Measurements from ENCODE around the gene CRYGN.

Gene CRYGN

DNA sequence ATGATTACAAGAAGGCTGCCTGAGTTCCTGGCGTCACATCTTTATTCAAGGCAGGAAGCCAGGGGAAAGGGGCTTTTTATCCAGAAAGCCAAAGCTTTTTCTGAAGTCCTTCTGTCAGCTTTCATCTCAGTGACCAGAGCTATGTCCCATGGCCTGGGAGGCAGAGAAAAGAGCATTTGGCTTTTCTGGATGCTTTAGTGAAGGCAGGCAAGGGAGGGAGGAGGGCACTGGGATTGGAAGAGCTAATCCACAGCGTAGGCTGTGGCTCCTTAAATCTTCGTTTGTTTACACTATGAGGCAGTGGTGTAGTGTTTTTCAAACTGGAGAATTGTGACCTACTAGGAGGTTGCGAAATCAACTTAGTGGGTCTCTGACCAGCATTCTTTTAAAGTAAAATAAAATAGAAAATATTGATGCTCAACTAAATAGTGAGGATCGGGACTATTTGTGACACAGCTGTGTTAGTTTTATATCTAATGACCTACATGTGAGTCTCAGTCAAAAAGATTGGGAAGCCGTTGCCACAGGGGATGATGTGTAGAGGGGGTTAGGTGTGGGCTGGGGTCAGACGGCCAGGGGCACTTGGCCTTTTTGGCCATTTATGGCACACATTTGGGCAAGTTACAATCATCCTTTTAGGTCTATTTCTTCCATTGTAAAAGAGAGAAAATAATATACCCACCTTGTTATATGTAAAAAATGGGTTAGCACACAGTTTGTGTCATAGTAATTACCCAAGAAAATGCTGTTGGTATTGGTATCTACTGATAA lies 14.1 kb downstream of the CRYGN start:
- no peak for DNase-seq

GRCh38 chr7:151424799-151425198 lies 15.1 kb downstream of the CRYGN start:
- DNase-seq: no peak

DNA sequence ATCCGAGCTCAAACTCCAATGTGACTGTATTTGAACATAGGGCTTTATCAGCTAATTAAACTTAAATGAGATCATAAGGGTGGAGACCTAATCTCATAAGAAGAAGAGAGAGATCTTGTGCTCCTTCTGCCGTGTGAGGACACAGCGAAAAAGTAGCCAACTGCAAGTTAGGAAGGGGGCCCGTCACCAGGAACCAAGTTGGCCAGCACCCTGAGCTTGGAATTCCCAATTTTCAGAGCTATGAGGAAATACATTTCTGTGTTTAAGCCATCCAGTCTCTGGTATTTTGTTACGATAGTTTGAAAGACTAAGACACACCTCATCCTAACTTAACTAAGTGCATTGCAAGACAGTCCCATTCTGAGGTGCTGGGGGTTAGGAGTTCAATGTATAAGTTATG lies 16.0 kb downstream of the CRYGN start:
- DNase-seq: no peak

- DNase-seq: no peak
These were observed 16.7 kb downstream of the CRYGN start for GRCh38 chr7:151423226-151423625.

- no peak for DNase-seq
These were observed 17.7 kb downstream of the CRYGN start for GRCh38 chr7:151422212-151422611.

- DNase-seq: no peak
These were observed 19.8 kb downstream of the CRYGN start for GRCh38 chr7:151420144-151420543.

DNA sequence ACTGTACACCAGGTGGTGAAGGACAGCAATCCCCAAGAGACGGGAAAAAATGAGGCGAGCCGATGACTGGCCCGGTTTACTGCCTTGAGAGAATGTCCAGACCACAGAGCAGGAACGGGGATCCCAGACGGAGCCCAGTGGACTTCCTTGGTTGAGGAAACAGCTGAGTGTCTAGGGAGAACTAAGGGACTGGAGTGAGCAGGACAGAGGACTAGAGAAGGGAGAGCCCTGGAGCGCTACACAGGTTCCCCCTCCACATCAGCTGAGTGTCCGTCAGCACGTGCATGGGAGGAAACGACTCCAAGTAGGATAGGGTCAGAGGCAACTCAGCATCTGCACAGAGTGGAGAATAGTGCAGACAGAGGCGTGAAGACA lies 23.0 kb downstream of the CRYGN start:
- no peak for DNase-seq

GRCh38 chr7:151416112-151416940 lies 23.6 kb downstream of the CRYGN start:
- no peak for DNase-seq

DNA sequence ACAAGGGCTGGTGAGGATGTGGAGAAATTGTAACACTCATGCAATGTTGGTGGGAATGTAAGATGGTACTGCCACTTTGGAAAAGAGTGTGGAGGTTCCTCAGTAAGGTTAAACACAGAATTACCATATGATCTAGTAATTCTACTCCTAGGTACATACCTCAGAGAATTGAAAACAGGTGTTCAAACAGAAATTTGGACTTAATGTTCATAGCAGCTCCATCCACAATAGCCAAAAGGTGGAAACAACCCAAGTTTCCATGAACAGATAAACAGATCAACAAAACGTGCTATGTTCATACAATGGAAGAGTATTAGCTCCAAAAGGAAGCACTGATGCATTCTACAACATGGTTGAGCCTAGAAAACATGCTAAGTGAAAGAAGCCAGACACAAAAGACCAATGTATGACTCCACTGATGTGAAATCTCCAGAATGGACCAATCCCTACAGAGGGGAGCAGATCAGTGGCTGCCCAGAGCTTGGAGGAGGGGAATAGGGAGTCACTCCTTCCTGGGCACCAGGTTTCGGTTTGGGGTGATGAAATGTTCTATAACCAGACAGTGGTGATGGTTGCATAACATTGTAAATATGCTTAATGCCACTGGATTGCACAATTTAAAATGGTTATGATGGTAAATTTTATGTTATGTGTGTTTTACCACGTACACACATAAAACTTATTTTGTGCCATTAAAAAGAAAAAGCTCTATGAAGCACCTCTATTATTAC lies 24.4 kb downstream of the CRYGN start:
- no peak for DNase-seq

DNA sequence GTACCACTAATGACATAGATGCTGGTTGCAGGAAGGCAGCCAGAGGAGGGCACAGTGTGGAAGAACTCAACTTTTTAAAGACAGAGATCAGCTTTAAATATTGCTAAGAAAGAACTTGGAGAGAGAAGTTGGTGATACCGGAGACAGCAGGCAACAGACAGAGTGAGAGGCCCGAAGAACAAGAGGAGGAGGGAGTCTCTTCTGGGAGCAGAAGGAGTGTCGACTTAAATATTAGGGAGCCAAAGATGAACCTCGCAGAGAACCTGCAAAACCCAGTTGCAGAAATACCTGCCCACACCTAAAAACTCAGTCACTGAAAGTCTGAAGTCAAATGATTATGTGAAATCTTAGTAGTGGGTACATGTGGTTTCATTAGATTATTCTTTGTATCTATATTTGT lies 26.7 kb downstream of the CRYGN start:
- no peak for DNase-seq

- DNase-seq: no peak
These were observed 27.6 kb downstream of the CRYGN start for GRCh38 chr7:151412318-151412717.

DNA sequence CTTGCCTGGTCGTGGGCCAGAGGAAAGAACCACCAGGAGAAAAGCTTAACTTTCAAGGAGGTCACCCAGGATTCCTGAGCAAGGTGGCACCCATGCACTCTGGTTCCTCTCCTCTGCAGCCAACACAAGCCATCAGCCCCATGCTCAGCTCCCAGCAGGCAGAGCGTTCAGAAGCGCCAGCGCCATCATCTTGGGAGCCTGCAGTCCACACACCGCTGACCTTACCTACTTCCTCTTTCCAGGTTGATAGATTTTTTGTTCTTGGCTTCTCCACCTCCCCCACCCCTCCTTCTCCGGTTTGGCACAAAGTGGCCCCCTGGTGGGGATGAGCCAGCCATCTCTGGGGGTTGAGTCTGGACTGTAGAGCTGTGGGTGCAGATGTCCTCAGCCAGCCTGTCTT lies 28.4 kb downstream of the CRYGN start:
- no peak for DNase-seq

- DNase-seq: no peak
These were observed 29.2 kb downstream of the CRYGN start for GRCh38 chr7:151410405-151411390.

DNA sequence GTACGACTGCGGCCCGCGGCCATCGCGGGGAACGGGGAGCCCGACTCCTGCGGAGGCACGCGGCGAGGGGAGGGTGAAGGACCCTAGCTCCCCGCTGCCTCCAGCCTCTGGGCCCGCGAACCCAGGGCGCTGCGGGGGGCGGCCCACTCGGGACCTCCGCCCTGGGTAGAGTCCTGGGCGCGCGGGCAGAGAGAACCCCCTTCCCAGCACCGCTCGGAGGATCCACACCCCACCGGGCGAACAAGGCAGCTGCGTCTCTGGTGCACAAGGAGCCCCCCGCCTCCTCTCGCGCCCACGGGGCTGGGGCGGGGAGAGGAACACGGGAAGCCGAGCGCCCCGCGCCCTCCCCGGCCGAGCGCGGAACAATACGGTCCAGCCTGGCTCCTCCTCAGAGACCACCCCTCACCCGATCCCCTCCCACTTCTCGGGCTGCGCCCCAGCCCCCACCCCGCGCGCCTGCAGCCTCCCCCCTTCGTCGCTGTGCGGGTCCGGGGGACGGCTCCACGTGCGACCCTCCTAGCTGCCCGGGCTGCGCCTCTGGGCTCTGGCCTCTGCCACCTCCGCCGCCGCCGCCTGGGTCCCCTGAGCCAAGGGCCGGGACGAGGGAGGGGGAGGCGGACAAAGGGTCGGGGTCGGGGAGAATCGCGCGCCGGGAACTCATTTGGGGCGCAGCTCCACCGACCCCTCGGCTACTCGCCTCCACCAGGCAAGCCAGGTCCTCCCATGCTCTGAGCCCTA lies 30.1 kb downstream of the CRYGN start, which contains the start of gene WDR86:
Gene WDR86 (minus strand): TSS at position 372 of the 738 bp plus-strand sequence. CDS start 449 bp downstream, outside the sequence.
- DNase-seq: no peak

- no peak for DNase-seq
These were observed 30.9 kb downstream of the CRYGN start for GRCh38 chr7:151408839-151409666.

DNA sequence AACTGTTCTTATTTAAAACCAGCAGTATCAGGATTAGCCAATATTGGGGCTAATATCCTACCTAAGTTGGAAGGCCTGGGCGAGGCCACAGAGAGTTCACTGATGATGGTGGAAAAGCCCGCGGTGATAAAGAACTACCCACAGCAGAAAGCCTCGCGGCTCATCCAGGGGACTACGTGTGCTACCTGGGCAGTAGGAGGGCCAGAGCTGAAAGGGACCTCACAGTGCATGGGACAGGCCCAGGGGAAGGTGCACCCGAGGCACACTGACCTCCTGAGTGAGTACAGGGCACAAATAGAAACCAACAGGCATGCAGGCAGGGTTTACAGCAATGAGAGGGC lies 31.5 kb downstream of the CRYGN start:
- no peak for DNase-seq

- no peak for DNase-seq
These were observed 32.9 kb downstream of the CRYGN start for GRCh38 chr7:151406886-151407583.

GRCh38 chr7:151406051-151406875 lies 33.7 kb downstream of the CRYGN start:
- no peak for DNase-seq

DNA sequence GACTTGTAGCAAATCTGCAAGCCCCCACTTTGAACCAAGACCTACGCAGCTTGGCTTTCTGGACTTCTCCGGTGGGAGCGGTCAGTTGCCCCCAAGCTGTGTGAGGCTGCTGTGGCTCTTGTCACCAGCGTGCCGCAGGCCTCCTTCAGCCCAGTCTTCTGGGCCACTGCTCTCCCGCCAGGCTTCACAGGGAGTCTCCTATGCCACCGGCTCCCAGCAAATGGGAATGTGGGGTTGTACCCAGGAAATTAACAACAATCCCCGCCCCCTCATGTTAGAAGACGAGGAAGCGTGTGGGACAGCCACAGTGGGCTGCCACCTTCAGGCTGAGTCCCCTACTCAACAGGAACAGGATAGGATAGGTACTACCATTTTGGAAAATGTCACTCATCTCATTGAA lies 34.4 kb downstream of the CRYGN start:
- no peak for DNase-seq
